Measurements from ENCODE around the gene NBEAL1.

Gene NBEAL1

GRCh38 chr2:203040966-203041521, 26.4 kb downstream of the NBEAL1 start:
- Histone ChIP-seq H3K36me3 (ENCODE audit: insufficient read depth, low read length) (no peaks in the 10 kb centered on the region), H3K9me3 (ENCODE audit: insufficient read depth, low read depth, low read length) (no peaks in the 10 kb centered on the region), H3K4me3 (ENCODE audit: low read length, poor library complexity, severe bottlenecking) (no peak overlapping the region), H3K9me2 (replicated peaks; ENCODE audit: low read depth, low read length) (no peaks in the 10 kb centered on the region), H3K4me2 (ENCODE audit: low read depth, low read length, poor library complexity, severe bottlenecking) (no peak overlapping the region), H3F3A (ENCODE audit: low read depth) (no peaks in the 10 kb centered on the region), H4K20me1 (ENCODE audit: insufficient read depth, low read length, poor library complexity, severe bottlenecking) (no peaks in the 10 kb centered on the region), H3K4me1 (ENCODE audit: insufficient read depth, low read length, poor library complexity, severe bottlenecking) (peaks cover 5% of the 10 kb centered on the region), H3K27me3 (ENCODE audit: insufficient read depth, low read length, poor library complexity, severe bottlenecking) (no peaks in the 10 kb centered on the region), H2AFZ (ENCODE audit: low read length) (no peak overlapping the region), H3K9ac (ENCODE audit: low read depth, low read length, poor library complexity, severe bottlenecking) (no peak overlapping the region), H3K79me2 (ENCODE audit: insufficient read depth, low read length) (no peaks in the 10 kb centered on the region)
- TF ChIP-seq CTCF (conservative IDR thresholded peaks at IDR 0.05; ENCODE audit: low read length) (no peak), EZH2phosphoT487 (IDR thresholded peaks at IDR 0.05; ENCODE audit: borderline replicate concordance) (no peak)

GRCh38 chr2:203042178-203042577, 27.5 kb downstream of the NBEAL1 start:
- no peaks in the 10 kb centered on the region for H3K27me3 ChIP-seq (ENCODE audit: insufficient read depth, low read length, poor library complexity, severe bottlenecking)
- TF ChIP-seq EZH2phosphoT487 (IDR thresholded peaks at IDR 0.05; ENCODE audit: borderline replicate concordance): no peak
- TF ChIP-seq CTCF (conservative IDR thresholded peaks at IDR 0.05; ENCODE audit: low read length): no peak
- H3K4me2 ChIP-seq (ENCODE audit: low read depth, low read length, poor library complexity, severe bottlenecking): no peak overlapping the region
- H3K9me2 ChIP-seq (replicated peaks; ENCODE audit: low read depth, low read length): no peaks in the 10 kb centered on the region
- no peaks in the 10 kb centered on the region for H3K9me3 ChIP-seq (ENCODE audit: insufficient read depth, low read depth, low read length)
- no peaks in the 10 kb centered on the region for H3K36me3 ChIP-seq (ENCODE audit: insufficient read depth, low read length)
- no peaks in the 10 kb centered on the region for H3K79me2 ChIP-seq (ENCODE audit: insufficient read depth, low read length)
- no peak overlapping the region for H3K9ac ChIP-seq (ENCODE audit: low read depth, low read length, poor library complexity, severe bottlenecking)
- H3K4me1 ChIP-seq (ENCODE audit: insufficient read depth, low read length, poor library complexity, severe bottlenecking): no peaks in the 10 kb centered on the region
- no peak overlapping the region for H3K4me3 ChIP-seq (ENCODE audit: low read length, poor library complexity, severe bottlenecking)
- no peaks in the 10 kb centered on the region for H4K20me1 ChIP-seq (ENCODE audit: insufficient read depth, low read length, poor library complexity, severe bottlenecking)
- no peak overlapping the region for H2AFZ ChIP-seq (ENCODE audit: low read length)
- no peaks in the 10 kb centered on the region for H3F3A ChIP-seq (ENCODE audit: low read depth)

- TF ChIP-seq CTCF (conservative IDR thresholded peaks at IDR 0.05; ENCODE audit: low read length) (no peak), EZH2phosphoT487 (IDR thresholded peaks at IDR 0.05; ENCODE audit: borderline replicate concordance) (no peak)
- Histone ChIP-seq H3K9me2 (replicated peaks; ENCODE audit: low read depth, low read length) (no peaks in the 10 kb centered on the region), H3F3A (ENCODE audit: low read depth) (no peaks in the 10 kb centered on the region), H4K20me1 (ENCODE audit: insufficient read depth, low read length, poor library complexity, severe bottlenecking) (no peaks in the 10 kb centered on the region), H3K27me3 (ENCODE audit: insufficient read depth, low read length, poor library complexity, severe bottlenecking) (no peaks in the 10 kb centered on the region), H3K9me3 (ENCODE audit: insufficient read depth, low read depth, low read length) (no peaks in the 10 kb centered on the region), H3K9ac (ENCODE audit: low read depth, low read length, poor library complexity, severe bottlenecking) (no peak overlapping the region), H3K36me3 (ENCODE audit: insufficient read depth, low read length) (no peaks in the 10 kb centered on the region), H3K4me1 (ENCODE audit: insufficient read depth, low read length, poor library complexity, severe bottlenecking) (no peaks in the 10 kb centered on the region), H3K79me2 (ENCODE audit: insufficient read depth, low read length) (no peaks in the 10 kb centered on the region), H3K4me2 (ENCODE audit: low read depth, low read length, poor library complexity, severe bottlenecking) (no peak overlapping the region), H3K4me3 (ENCODE audit: low read length, poor library complexity, severe bottlenecking) (no peak overlapping the region), H2AFZ (ENCODE audit: low read length) (no peak overlapping the region)
These were observed 28.6 kb downstream of the NBEAL1 start for GRCh38 chr2:203043226-203043625.
